BE2C (cell line): ENCODE results near the gene HSPBP1.

ENCODE experiments used
- DNase-seq: peaks from one replicate; pipeline ENCODE4 v3.0.0-alpha.2; 2020
- H3K27me3 ChIP-seq: fragments of 250-450 bp; sonication (Bioruptor Pico); 2 replicates; pipeline ENCODE4 v1.5.1; 2020; ENCODE audit warnings: mild to moderate bottlenecking
- H3K36me3 ChIP-seq: fragments of 250-450 bp; sonication (Bioruptor Pico); 2 replicates; pipeline ENCODE4 v1.5.1; 2020; ENCODE audit warnings: mild to moderate bottlenecking
- H3K4me1 ChIP-seq: fragments of 250-450 bp; sonication (Bioruptor Pico); 2 replicates; pipeline ENCODE4 v1.5.1; 2020
- H3K4me3 ChIP-seq: 2 replicates; pipeline ENCODE4 v1.5.1; 2011; ENCODE audit warnings: low read depth, low read length
- H3K9me3 ChIP-seq: fragments of 250-450 bp; sonication (Bioruptor Pico); 2 replicates; pipeline ENCODE4 v1.5.1; 2020
- CTCF ChIP-seq: IDR thresholded peaks from 2 replicates; pipeline ENCODE4 v1.5.1; 2012; ENCODE audit warnings: mild to moderate bottlenecking, low read depth, low read length

Gene HSPBP1

GRCh38 chr19:55312621-55313512 lies 33.0 kb upstream of the HSPBP1 start:
- no peaks in the 10 kb centered on the region for H3K9me3 ChIP-seq
- no peaks in the 10 kb centered on the region for H3K4me1 ChIP-seq
- no peaks in the 10 kb centered on the region for H3K27me3 ChIP-seq
- H3K4me3 ChIP-seq = no peak overlapping the region
- H3K36me3 ChIP-seq = 0 out of 2 replicates have a peak, but pooled peaks cover 6% of the 10 kb centered on the region
- TF ChIP-seq CTCF = no peak
- DNase-seq = no peak

- H3K9me3 ChIP-seq = no peaks in the 10 kb centered on the region
- peaks cover 6% of the 10 kb centered on the region; the same call in 1 of the 2 replicates for H3K36me3 ChIP-seq
- H3K4me3 ChIP-seq = no peak overlapping the region
- no peak for TF ChIP-seq CTCF
- DNase-seq = no peak
- H3K4me1 ChIP-seq = no peaks in the 10 kb centered on the region
- no peaks in the 10 kb centered on the region for H3K27me3 ChIP-seq
Measured at GRCh38 chr19:55311797-55312196, 31.9 kb upstream of the HSPBP1 start.

DNA sequence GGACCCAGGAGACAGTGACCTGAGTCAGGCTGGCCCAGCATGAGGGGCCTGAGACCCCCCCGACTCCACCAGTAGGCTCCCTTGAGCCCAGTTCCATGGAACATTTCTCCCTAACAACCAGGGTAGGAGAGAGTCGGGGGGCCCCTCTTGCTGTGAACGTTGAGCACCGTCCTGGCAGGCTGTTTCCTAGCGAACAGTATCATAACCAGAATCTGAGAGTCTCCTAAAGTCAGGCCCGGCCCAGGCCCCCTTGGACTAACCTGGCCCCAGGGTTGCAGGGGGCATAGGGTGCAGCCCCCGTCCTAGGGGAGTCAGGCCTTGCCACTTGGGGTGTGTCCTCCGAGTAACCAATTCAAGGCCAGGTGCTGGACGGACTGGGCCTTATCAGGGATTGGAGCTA lies 31.5 kb upstream of the HSPBP1 start:
- H3K36me3 ChIP-seq = peaks cover 9% of the 10 kb centered on the region
- no peak for DNase-seq
- H3K4me1 ChIP-seq = no peaks in the 10 kb centered on the region
- no peak for TF ChIP-seq CTCF
- H3K9me3 ChIP-seq = no peaks in the 10 kb centered on the region
- no peaks in the 10 kb centered on the region for H3K27me3 ChIP-seq
- no peak overlapping the region for H3K4me3 ChIP-seq

DNA sequence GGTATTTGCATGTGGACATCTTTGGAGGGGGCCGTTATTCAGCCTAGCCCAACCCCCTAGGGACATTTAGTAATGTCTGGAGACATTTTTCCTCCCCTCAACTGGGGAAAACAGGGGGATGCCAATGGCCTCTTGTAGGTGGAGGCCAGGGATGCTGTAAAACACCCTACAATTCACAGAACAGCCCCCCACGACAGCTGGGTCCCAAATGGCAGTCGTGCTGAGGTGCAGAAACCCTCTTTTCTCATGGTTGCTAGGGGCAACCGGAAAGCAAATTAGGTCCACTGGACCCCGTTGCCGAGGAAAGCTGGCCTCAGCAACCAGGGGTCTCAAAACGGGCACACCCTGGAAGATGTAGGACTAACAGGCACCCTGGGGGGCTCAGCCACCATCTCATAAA lies 30.6 kb upstream of the HSPBP1 start:
- no peaks in the 10 kb centered on the region for H3K27me3 ChIP-seq
- TF ChIP-seq CTCF = no peak
- peaks cover 18% of the 10 kb centered on the region for H3K36me3 ChIP-seq
- H3K4me1 ChIP-seq = no peaks in the 10 kb centered on the region
- no peaks in the 10 kb centered on the region for H3K9me3 ChIP-seq
- no peak overlapping the region for H3K4me3 ChIP-seq
- DNase-seq = no peak

DNA sequence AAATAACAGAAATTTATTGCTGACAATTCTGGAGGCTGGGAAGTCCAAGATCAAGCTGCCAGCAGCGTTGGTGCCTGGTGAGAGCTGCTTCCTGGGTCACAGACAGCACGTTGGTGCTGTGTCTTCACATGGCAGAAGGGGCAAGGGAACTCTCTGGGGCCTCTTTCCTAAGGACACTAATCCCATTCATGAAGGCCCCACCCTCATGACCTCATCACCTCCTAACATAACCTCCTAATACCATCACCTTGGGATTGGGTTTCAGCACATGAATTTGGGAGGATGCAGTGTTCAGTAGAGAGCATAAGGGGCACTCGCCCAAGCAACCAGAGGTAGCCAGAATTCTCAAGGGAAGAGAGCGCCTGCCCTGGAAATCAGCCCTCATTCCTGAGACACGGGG lies 29.5 kb upstream of the HSPBP1 start:
- no peak for TF ChIP-seq CTCF
- DNase-seq = no peak
- no peaks in the 10 kb centered on the region for H3K27me3 ChIP-seq
- no peaks in the 10 kb centered on the region for H3K9me3 ChIP-seq
- no peaks in the 10 kb centered on the region for H3K4me1 ChIP-seq
- peaks cover 27% of the 10 kb centered on the region for H3K36me3 ChIP-seq
- H3K4me3 ChIP-seq = no peak overlapping the region

DNA sequence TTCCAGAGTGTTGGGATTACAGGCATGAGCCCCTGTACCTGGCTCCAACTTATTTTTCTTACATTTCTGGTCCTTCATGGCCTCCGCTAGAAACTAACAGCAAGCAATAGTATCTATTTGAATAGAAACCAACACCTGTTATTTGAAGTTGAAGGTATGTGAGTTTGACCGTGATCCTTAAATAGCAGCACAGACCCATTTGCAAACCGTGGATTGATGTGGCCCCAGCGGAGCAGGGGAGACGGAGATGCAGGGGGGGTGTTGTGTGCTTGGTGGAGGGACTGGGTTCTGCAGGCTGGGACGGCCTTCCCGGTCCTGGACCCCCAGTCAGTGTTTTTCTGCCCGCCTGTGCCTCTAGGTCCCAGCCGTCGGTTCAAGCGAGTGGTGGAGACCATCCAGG lies 28.4 kb upstream of the HSPBP1 start:
- no peak for TF ChIP-seq CTCF
- Histone ChIP-seq H3K9me3 (no peaks in the 10 kb centered on the region), H3K4me1 (no peaks in the 10 kb centered on the region), H3K36me3 (peaks cover 33% of the 10 kb centered on the region), H3K27me3 (no peaks in the 10 kb centered on the region), H3K4me3 (no peak overlapping the region)
- no peak for DNase-seq
